ENCODE measurements around the gene STPG3. TPM values are rescaled to one million over a fixed set of nuclear protein-coding genes. Genes with fewer than 3 reads are reported as not detected.

Gene STPG3
- total and polyA plus RNA-seq, 9 of the 15 experiments (the other 6 are each of a cell fraction or from before 2014, with no cell fraction given): not detected

DNA sequence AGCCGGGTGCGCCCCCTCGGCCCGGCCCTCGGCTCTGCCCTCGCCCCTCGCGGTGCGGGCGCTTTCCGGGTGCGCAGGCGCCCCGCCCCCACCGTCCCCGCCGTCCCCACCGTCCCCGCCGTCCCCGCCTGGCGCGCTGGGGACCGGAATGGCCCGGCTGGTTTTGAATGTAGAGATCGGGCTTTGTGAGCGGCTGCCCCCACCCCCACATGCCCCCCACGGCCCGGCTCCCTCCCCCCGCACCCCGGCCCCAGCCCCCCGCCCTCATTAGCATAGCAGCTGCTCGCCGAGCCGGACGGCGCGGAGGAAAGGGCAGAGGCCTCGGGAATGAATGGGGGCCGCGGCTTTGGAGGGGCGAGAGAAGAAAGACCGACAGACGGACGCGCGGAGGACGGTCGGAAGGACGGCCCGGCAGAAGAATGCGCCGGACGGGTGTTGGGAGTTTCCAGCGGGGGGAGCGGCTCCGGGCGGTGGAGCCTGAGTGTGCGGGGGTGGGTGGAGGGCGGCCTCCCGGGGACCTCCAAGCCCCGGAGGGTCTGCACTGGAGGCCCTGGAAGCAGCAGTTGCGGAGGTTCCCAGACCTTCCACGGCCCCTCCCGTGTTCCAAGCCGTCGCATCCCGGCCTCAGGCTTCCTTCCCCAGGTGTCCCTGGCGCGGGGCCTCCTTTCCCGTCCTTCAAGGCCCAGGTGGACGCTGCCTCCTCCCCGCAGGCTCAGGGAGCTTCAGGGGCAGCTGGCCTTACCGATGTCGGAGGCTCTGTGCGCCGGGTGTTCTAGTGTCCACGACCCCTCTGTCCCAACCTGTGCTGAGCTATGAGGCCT, 45.0 kb downstream of the STPG3 start:
- intact Hi-C loops (cut with micrococcal nuclease) (no loop called here), in situ Hi-C loops (cut with MboI) (no loop called here)
- H3K9me1 ChIP-seq (ENCODE audit: control insufficient read depth, insufficient read depth, low read length): no peaks in the 10 kb centered on the region
- FAIRE-seq: no peak
- peak; percentile 34 to 76 (median 68) for DNase-seq (ENCODE audit: extremely low read depth in 1 of 4, low spot score in 3 of 4)
- no TSS peak for BruUV-seq (replicated peaks)
- H3K27ac ChIP-seq (ENCODE audit: extremely low read depth, low read depth, low read length): peak overlapping the region; percentile 62; the same call in 1 of the 3 replicates
- WGBS (ENCODE audit: insufficient coverage, low coverage, missing lambda C conversion rate): 28% methylated on average over 19 of the region's 78 CpGs
- H4K20me1 ChIP-seq (replicated peaks; ENCODE audit: control insufficient read depth, insufficient read depth, low read length): peaks cover 10% of the 10 kb centered on the region
- peak overlapping the region; percentile 68 for H2AFZ ChIP-seq (ENCODE audit: low read depth, low read length)
- H3K9me3 ChIP-seq (replicated peaks; ENCODE audit: control insufficient read depth, insufficient read depth, low read depth, low read length): 0 out of 2 replicates have a peak, but pooled peaks cover 1% of the 10 kb centered on the region
- H3K27me3 ChIP-seq (ENCODE audit: control insufficient read depth in 2 of 2, insufficient read depth in 2 of 2, low read length in 2 of 2): no peaks in the 10 kb centered on the region
- peak overlapping the region; percentile 55 for H3K4me3 ChIP-seq
- H3K4me1 ChIP-seq (replicated peaks in 1 of 2; ENCODE audit: control insufficient read depth in 2 of 2, insufficient read depth in 2 of 2, low read length in 2 of 2): peaks cover 21 to 59% of the 10 kb centered on the region in 2 experiments
- H3K9ac ChIP-seq (ENCODE audit: insufficient read depth in 1 of 2, low read depth in 2 of 2, low read length in 2 of 2): peak overlapping the region; percentile 56 to 87
- POLR2A ChIA-PET: interaction anchor here (0.9 to 2.3 kb wide), 3 partner anchors 9 to 127 kb away, joined by 3 to 12 read pairs (median 4); partner anchors contain the start of genes EXD3, NOXA1 and TOR4A
- peaks cover 8% of the 10 kb centered on the region; the same call in 1 of the 3 replicates for H3K36me3 ChIP-seq (ENCODE audit: control insufficient read depth, insufficient read depth, low read length)
- H3K4me2 ChIP-seq (ENCODE audit: insufficient read depth, low read length): peak overlapping the region; percentile 60
- CTCF ChIA-PET (ENCODE audit: low intra/inter-chr PET ratio): interaction anchor here (1.0 to 1.7 kb wide), 4 partner anchors 18 to 149 kb away, joined by 3 to 8 read pairs (median 4); partner anchors contain the start of gene TOR4A
- peak; percentile 12; the same call in 2 of the 3 replicates for ATAC-seq
- H3K79me2 ChIP-seq (ENCODE audit: control insufficient read depth, insufficient read depth, low read length): peaks cover 21% of the 10 kb centered on the region
- TF ChIP-seq SNRNP70 (optimal IDR thresholded peaks at IDR 0.05; ENCODE audit: low read depth, low read length) (no peak), MCM3 (IDR thresholded peaks at IDR 0.05) (no peak), PHF8 (IDR thresholded peaks at IDR 0.05; ENCODE audit: borderline replicate concordance, low read length) (peak; percentile 4; the same call in 1 of the 2 replicates), SP2 (IDR thresholded peaks at IDR 0.05; ENCODE audit: extremely low read depth, low read depth, low read length, poor library complexity, severe bottlenecking) (no peak), ZFX (CRISPR knock-in tag; IDR thresholded peaks at IDR 0.05) (peak; percentile 41; the same call in 1 of the 2 replicates), ARID3A (IDR thresholded peaks at IDR 0.05; ENCODE audit: borderline replicate concordance, low read depth, low read length) (no peak), ZFPM2 (CRISPR knock-in tag; IDR thresholded peaks at IDR 0.05) (no peak)
- TF ChIP-seq, protein P1, sequence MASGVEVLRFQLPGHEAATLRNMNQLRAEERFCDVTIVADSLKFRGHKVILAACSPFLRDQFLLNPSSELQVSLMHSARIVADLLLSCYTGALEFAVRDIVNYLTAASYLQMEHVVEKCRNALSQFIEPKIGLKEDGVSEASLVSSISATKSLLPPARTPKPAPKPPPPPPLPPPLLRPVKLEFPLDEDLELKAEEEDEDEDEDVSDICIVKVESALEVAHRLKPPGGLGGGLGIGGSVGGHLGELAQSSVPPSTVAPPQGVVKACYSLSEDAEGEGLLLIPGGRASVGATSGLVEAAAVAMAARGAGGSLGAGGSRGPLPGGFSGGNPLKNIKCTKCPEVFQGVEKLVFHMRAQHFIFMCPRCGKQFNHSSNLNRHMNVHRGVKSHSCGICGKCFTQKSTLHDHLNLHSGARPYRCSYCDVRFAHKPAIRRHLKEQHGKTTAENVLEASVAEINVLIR (CRISPR knock-in tag; IDR thresholded peaks at IDR 0.05): no peak
- TF ChIP-seq, protein P2, sequence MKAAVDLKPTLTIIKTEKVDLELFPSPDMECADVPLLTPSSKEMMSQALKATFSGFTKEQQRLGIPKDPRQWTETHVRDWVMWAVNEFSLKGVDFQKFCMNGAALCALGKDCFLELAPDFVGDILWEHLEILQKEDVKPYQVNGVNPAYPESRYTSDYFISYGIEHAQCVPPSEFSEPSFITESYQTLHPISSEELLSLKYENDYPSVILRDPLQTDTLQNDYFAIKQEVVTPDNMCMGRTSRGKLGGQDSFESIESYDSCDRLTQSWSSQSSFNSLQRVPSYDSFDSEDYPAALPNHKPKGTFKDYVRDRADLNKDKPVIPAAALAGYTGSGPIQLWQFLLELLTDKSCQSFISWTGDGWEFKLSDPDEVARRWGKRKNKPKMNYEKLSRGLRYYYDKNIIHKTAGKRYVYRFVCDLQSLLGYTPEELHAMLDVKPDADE (conservative IDR thresholded peaks at IDR 0.05; ENCODE audit: control insufficient read depth, low read depth, low read length): 0 out of 2 replicates have a peak, but pooled peaks have one; percentile 30
- TF ChIP-seq, protein P3, sequence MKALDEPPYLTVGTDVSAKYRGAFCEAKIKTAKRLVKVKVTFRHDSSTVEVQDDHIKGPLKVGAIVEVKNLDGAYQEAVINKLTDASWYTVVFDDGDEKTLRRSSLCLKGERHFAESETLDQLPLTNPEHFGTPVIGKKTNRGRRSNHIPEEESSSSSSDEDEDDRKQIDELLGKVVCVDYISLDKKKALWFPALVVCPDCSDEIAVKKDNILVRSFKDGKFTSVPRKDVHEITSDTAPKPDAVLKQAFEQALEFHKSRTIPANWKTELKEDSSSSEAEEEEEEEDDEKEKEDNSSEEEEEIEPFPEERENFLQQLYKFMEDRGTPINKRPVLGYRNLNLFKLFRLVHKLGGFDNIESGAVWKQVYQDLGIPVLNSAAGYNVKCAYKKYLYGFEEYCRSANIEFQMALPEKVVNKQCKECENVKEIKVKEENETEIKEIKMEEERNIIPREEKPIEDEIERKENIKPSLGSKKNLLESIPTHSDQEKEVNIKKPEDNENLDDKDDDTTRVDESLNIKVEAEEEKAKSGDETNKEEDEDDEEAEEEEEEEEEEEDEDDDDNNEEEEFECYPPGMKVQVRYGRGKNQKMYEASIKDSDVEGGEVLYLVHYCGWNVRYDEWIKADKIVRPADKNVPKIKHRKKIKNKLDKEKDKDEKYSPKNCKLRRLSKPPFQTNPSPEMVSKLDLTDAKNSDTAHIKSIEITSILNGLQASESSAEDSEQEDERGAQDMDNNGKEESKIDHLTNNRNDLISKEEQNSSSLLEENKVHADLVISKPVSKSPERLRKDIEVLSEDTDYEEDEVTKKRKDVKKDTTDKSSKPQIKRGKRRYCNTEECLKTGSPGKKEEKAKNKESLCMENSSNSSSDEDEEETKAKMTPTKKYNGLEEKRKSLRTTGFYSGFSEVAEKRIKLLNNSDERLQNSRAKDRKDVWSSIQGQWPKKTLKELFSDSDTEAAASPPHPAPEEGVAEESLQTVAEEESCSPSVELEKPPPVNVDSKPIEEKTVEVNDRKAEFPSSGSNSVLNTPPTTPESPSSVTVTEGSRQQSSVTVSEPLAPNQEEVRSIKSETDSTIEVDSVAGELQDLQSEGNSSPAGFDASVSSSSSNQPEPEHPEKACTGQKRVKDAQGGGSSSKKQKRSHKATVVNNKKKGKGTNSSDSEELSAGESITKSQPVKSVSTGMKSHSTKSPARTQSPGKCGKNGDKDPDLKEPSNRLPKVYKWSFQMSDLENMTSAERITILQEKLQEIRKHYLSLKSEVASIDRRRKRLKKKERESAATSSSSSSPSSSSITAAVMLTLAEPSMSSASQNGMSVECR (CRISPR knock-in tag; IDR thresholded peaks at IDR 0.05): 0 out of 2 replicates have a peak, but pooled peaks have one; percentile 6
